Ectodermal cell (in vitro differentiated cells): ENCODE measurements around the gene GMFB.
"Not testable (repeated sequence)": the region's sequence is repeated elsewhere in the genome, so short reads cannot be mapped to it uniquely, and the experiment has no call there.

Experiments
- H3K27ac ChIP-seq: 2 replicates; pipeline ENCODE4 v1.7.0; 2013; ENCODE audit warnings: mild to moderate bottlenecking, low read depth, low read length; ENCODE audit not compliant: insufficient read depth, poor library complexity, severe bottlenecking
- H3K27me3 ChIP-seq: 2 replicates; pipeline ENCODE4 v1.7.0; 2013; ENCODE audit warnings: mild to moderate bottlenecking, low read length; ENCODE audit not compliant: insufficient read depth, control insufficient read depth, poor library complexity, severe bottlenecking
- H3K36me3 ChIP-seq: one replicate; pipeline ENCODE4 v1.7.0; 2013; ENCODE audit warnings: low read length; ENCODE audit not compliant: control insufficient read depth, insufficient read depth
- H3K4me1 ChIP-seq: one replicate; pipeline ENCODE4 v1.7.0; 2013; ENCODE audit warnings: low read length; ENCODE audit not compliant: control insufficient read depth, insufficient read depth
- H3K4me3 ChIP-seq: 2 replicates; pipeline ENCODE4 v1.7.0; 2013; ENCODE audit warnings: low read depth, low read length, control low read depth; ENCODE audit not compliant: insufficient read depth
- H3K9me3 ChIP-seq: 2 replicates; pipeline ENCODE4 v1.7.0; 2013; ENCODE audit warnings: mild to moderate bottlenecking, low read length, moderate library complexity; ENCODE audit not compliant: control insufficient read depth
- WGBS, 2 experiments: methylation state at CpG; one replicate each; pipeline ENCODE4 v1.1.7; 2013; ENCODE audit warnings: missing lambda C conversion rate in 2 of 2; 5-methylcytosine and 5-hydroxymethylcytosine counted together

Gene GMFB

DNA sequence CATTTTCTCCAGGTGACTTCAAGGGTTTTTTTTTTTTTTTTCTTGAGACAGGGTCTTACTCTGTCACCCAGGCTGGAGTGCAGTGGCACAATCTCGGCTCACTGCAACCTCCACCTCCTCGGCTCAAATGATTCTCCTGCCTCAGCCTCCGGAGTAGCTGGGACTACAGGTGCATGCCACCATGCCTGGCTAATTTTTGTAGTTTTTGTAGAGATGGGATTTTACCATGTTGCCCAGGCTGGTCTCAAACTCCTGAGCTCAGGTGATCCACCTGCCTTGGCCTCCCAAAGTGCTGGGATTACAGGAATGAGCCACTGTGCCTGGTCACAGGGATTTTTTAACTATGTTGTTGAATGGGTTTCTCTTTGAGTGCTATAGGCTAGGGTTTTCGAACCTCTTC lies 50.8 kb downstream of the GMFB start:
- not testable (repeated sequence) for H3K4me3 ChIP-seq, H3K36me3 ChIP-seq, H3K27me3 ChIP-seq, H3K27ac ChIP-seq, H3K9me3 ChIP-seq
- 86 to 89% methylated on average over 4 of the region's 4 CpGs for WGBS, 2 experiments
- peaks cover 16% of the 10 kb centered on the region for H3K4me1 ChIP-seq

DNA sequence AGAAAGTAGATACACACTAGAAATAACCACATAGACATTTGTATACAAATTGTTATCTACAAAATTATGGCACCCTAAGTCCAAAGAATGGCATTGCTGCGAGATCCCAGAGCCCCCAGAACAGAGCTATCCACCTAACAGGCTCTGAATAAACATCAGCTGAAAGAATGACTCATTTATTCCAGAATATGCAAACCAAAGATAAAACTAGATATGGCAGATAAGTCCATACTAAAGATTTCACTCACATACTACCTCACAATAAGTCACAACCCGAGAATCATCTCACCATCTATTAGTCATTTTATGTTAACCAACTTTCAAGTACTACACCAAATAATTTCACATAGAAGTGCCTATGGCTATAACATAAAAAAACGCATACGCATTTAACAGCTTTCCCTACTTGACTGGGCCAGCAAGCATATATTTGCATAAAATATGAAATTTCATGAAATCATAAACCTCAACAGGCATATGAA lies 53.2 kb downstream of the GMFB start:
- Histone ChIP-seq H3K36me3 (peaks cover 3% of the 10 kb centered on the region), H3K27me3 (no peaks in the 10 kb centered on the region), H3K9me3 (no peaks in the 10 kb centered on the region), H3K27ac (no peak overlapping the region), H3K4me1 (peaks cover 16% of the 10 kb centered on the region), H3K4me3 (no peak overlapping the region)
- WGBS, 2 experiments: 93% methylated on average over 4 of the region's 4 CpGs

DNA sequence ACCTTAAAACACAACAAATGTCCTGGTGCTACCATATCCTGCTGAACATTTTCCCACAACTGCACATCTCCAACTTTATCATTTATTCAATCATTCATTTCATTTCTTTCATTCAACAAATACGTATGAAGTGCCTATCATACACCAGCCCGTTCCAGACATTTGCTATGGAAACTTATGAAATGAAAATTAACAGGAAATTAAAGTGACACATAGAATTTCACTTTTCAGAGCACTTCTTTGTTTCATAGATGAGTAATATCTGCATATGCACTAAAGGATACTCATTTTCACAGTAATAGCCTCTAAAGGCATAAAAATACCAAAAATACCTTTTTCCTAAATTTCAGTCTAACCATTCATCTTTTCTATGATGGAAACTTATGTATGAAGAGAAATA lies 60.3 kb downstream of the GMFB start:
- no peak overlapping the region for H3K4me3 ChIP-seq
- no peak overlapping the region for H3K27ac ChIP-seq
- no peaks in the 10 kb centered on the region for H3K9me3 ChIP-seq
- H3K36me3 ChIP-seq: peaks cover 28% of the 10 kb centered on the region
- H3K4me1 ChIP-seq: no peaks in the 10 kb centered on the region
- WGBS, 2 experiments: 100% methylated on average over 1 to 2 of the region's 2 CpGs
- no peaks in the 10 kb centered on the region for H3K27me3 ChIP-seq

DNA sequence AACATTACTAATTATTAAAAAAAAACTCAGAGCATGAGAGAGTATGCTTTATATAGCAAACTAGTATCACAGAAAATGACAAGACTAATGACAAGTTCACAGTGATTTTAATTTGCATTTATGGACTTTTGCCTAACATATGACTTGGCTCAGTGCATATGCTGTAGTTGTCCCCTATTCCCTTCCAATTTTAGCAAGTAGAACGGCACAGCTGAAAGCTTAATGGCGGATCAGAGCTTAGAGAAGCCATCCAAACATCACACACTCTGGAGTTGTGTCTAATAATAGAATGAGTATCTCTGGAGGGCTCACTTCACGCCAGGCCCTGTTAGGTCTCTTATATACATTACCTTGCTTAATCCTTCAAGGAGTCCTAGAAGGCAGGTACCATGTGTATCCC lies 60.9 kb downstream of the GMFB start:
- WGBS, 2 experiments: 97 to 100% methylated on average over 2 to 3 of the region's 3 CpGs
- Histone ChIP-seq H3K9me3 (no peaks in the 10 kb centered on the region), H3K27me3 (no peaks in the 10 kb centered on the region), H3K4me3 (no peak overlapping the region), H3K27ac (no peak overlapping the region), H3K36me3 (peaks cover 28% of the 10 kb centered on the region), H3K4me1 (no peaks in the 10 kb centered on the region)

DNA sequence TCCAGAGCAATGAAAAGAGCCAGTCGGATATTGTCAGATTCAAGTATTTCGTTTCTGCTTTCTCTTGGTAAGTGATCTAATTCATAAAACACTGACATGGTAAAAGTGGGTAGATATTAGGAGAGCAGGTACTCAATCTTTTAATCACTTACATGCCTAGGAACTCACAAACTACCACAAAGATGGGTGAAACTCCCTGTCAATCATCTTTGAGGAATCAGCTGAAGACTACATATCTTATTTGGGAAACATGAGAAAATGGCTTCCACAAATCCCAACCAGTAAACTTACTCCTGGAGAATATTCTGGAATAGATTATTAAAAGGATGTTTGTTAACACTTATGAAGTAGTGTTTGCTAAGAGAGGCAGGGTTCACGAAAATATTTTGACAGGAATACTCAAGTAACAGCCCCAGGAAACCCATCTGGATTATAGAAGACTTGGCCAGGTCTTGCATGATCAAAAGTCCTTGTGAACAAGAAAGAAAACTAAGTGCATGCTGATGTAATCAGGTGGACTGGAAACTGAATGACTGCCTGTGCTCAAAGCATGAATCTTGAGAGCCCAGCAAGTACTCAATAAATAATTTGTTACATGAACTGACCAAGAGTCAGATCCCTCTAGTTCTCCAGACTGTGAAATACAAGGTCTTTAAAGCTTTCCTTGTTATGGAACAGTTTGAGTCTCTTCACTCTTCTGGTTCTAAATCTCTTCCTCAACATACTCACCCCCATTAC lies 63.1 kb downstream of the GMFB start:
- H3K36me3 ChIP-seq: peaks cover 26% of the 10 kb centered on the region
- no peaks in the 10 kb centered on the region for H3K9me3 ChIP-seq
- H3K4me3 ChIP-seq: no peak overlapping the region
- H3K4me1 ChIP-seq: no peaks in the 10 kb centered on the region
- H3K27me3 ChIP-seq: no peaks in the 10 kb centered on the region
- no peak overlapping the region for H3K27ac ChIP-seq
- 92 to 93% methylated on average over 3 of the region's 3 CpGs for WGBS, 2 experiments

DNA sequence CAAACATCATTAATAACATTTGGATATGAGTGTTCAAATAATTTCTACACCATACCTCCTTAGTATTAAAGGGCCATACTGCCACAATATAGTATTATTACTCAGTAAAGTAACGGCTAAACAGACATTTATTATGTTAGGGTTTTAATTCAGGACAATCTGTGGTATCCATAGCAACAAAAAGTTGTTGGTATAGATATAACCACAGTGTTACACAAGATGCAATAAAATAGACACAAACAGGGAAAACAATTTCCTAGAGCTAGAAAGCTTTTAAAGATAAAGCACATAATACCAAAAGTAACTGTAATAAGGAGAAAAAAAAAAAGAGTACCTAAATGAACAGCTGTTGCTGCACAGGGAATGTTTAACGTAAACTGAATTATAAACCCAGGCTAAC lies 63.7 kb downstream of the GMFB start:
- Histone ChIP-seq H3K4me3 (no peak overlapping the region), H3K27ac (no peak overlapping the region), H3K9me3 (no peaks in the 10 kb centered on the region), H3K4me1 (no peaks in the 10 kb centered on the region), H3K36me3 (peaks cover 22% of the 10 kb centered on the region), H3K27me3 (no peaks in the 10 kb centered on the region)
- 97 to 100% methylated on average over 1 of the region's 2 CpGs for WGBS, 2 experiments
